ENCODE results near the gene MAPT. TPM values are rescaled to one million over a fixed set of nuclear protein-coding genes. Genes with fewer than 3 reads are reported as not detected.

The MAPT gene
- total RNA-seq, 4 donors from 2014 or later: 3.6 to 6.5 (median 4.5) TPM

DNA sequence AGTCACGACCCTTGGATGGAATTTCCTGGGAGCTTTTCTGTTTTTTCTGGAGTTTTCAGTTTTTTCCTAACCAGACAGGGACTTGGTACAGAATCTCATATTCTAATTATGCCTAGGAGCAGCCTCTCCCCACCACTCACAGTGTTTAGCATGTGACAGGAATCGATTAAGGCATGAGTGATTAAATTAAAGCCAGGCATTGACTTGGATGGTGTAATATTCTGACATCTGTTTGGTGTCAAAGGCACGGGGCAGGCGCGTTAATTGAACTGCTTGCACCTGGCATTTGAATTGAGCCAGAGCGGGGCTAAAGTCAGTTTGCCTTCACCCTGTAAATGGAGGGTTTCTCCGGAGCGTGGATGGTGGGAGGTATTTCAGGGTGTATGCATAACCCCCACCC lies 11.9 kb downstream of the MAPT start:
- Histone ChIP-seq H3K27ac (no peak overlapping the region), H3K4me3 (no peak overlapping the region), H3K9me3 (no peaks in the 10 kb centered on the region), H3K27me3 (peaks cover 14% of the 10 kb centered on the region), H3K36me3 (no peaks in the 10 kb centered on the region), H3K4me1 (peaks cover 13% of the 10 kb centered on the region)
- TF ChIP-seq EP300 (IDR thresholded peaks at IDR 0.05) (no peak), POLR2A (IDR thresholded peaks at IDR 0.05) (no peak), POLR2AphosphoS5 (IDR thresholded peaks at IDR 0.05) (no peak)
- TF ChIP-seq, protein P1, sequence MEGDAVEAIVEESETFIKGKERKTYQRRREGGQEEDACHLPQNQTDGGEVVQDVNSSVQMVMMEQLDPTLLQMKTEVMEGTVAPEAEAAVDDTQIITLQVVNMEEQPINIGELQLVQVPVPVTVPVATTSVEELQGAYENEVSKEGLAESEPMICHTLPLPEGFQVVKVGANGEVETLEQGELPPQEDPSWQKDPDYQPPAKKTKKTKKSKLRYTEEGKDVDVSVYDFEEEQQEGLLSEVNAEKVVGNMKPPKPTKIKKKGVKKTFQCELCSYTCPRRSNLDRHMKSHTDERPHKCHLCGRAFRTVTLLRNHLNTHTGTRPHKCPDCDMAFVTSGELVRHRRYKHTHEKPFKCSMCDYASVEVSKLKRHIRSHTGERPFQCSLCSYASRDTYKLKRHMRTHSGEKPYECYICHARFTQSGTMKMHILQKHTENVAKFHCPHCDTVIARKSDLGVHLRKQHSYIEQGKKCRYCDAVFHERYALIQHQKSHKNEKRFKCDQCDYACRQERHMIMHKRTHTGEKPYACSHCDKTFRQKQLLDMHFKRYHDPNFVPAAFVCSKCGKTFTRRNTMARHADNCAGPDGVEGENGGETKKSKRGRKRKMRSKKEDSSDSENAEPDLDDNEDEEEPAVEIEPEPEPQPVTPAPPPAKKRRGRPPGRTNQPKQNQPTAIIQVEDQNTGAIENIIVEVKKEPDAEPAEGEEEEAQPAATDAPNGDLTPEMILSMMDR (IDR thresholded peaks at IDR 0.05): no peak
- WGBS: 46% methylated on average over 8 of the region's 8 CpGs
- DNase-seq (ENCODE audit: low spot score in 2 of 2): no peak

DNA sequence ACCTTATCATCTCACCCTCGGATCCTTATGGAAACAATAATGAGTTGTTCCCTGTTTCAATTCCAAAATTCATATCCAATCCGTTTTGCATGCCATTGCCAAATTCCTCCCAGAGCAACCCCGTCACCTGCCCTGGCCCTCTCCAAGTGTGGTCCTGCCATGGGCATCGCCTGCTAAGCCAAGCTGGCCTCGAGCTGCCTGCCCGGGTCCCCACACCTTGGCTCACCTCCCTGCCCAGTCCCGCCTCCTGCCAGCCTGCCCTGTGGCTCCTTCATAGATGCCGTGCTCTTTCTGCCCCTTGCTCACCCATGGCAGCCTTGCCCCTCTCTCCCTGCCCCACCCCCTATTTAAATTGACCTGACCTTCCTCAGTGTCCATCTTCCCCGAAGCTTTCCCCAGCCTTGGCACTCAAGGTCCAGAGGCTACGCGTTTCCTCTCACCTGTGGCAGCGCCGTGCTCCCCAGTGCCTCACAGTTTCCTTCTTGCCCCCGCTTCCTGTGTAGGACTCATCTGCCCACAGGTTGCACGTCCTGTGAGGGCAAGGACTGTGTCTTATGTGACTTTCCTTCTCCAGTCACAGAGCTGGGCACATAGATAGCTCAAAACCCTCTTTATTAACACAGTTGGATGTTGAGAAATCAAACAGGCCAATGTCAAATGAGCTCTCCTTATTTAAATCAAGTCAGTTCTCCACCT lies 12.7 kb downstream of the MAPT start:
- WGBS: 82% methylated on average over 15 of the region's 15 CpGs
- TF ChIP-seq EP300 (IDR thresholded peaks at IDR 0.05) (no peak), POLR2AphosphoS5 (IDR thresholded peaks at IDR 0.05) (no peak), POLR2A (IDR thresholded peaks at IDR 0.05) (no peak)
- TF ChIP-seq, protein P1 (IDR thresholded peaks at IDR 0.05): no peak

DNA sequence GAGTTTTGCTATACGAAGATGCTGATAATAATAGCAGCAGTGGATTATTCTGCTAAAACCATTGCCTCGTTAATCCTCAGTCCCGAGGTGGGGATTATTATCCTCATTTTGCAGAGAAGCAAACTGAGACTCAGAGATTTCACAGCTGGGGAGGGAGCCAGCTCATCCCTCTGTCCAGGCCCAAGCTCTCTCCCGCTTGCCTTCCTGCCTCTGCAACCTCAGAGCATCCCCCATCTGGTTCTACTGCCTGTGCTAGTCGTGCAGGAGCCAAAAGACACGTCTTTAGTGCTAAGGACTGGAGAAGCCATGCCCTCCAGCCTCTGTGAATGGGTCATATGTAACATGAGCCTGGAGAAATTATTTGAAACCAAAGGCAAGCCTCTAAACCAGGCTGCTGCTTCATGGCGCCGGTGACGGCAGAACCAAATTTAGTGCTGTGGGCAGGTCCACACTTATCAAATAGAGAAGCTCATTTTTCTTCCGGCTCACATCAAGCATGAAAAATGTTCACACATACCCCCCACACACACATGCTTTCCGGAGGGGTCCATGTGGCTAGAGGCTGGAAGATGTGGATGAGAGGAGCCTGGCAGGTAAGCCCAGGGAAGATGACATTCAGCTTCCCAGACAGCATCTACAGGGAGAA lies 13.5 kb downstream of the MAPT start:
- Histone ChIP-seq H3K9me3 (no peaks in the 10 kb centered on the region), H3K27me3 (peaks cover 14% of the 10 kb centered on the region), H3K4me3 (no peak overlapping the region), H3K4me1 (peaks cover 12% of the 10 kb centered on the region), H3K27ac (no peak overlapping the region), H3K36me3 (no peaks in the 10 kb centered on the region)
- no peak for DNase-seq (ENCODE audit: low spot score in 2 of 2)
- TF ChIP-seq POLR2A (IDR thresholded peaks at IDR 0.05): no peak
- TF ChIP-seq, protein P1 (IDR thresholded peaks at IDR 0.05): no peak
- no peak for TF ChIP-seq EP300 (IDR thresholded peaks at IDR 0.05)
- TF ChIP-seq POLR2AphosphoS5 (IDR thresholded peaks at IDR 0.05): no peak
- WGBS: 73% methylated on average over 11 of the region's 11 CpGs

More for the DNA sequence above, 12.7 kb downstream of the MAPT start:
- Histone ChIP-seq H3K27me3 (peaks cover 14% of the 10 kb centered on the region), H3K27ac (no peak overlapping the region), H3K9me3 (no peaks in the 10 kb centered on the region), H3K4me1 (peaks cover 13% of the 10 kb centered on the region), H3K36me3 (no peaks in the 10 kb centered on the region), H3K4me3 (no peak overlapping the region)
- no peak for DNase-seq (ENCODE audit: low spot score in 2 of 2)

DNA sequence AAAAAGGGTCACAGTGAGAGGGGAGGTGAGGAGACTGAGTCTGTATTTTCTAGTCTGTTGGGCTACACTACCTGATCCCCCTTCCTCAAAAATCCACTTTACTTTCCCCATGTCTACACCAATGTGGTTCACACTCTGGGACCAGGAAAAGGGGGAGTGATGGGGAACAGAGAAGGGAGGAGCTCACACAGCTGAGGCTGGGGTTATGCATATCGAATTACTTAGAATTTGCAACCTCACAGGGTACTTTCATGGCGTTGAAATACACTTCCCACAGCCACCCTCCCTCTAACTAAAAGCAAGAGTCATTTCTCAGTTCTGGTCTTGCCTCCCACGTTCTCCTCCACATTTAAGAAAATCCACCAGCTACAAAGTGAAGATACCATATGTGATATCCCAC lies 14.1 kb downstream of the MAPT start:
- Histone ChIP-seq H3K9me3 (no peaks in the 10 kb centered on the region), H3K36me3 (no peaks in the 10 kb centered on the region), H3K4me1 (peaks cover 6% of the 10 kb centered on the region), H3K27ac (no peak overlapping the region), H3K27me3 (peaks cover 14% of the 10 kb centered on the region), H3K4me3 (no peak overlapping the region)
- no peak for TF ChIP-seq EP300 (IDR thresholded peaks at IDR 0.05)
- no peak for TF ChIP-seq POLR2AphosphoS5 (IDR thresholded peaks at IDR 0.05)
- no peak for TF ChIP-seq POLR2A (IDR thresholded peaks at IDR 0.05)
- TF ChIP-seq, protein P1 (IDR thresholded peaks at IDR 0.05): no peak
- DNase-seq (ENCODE audit: low spot score in 2 of 2): no peak
- WGBS: 68% methylated on average over 3 of the region's 3 CpGs

DNA sequence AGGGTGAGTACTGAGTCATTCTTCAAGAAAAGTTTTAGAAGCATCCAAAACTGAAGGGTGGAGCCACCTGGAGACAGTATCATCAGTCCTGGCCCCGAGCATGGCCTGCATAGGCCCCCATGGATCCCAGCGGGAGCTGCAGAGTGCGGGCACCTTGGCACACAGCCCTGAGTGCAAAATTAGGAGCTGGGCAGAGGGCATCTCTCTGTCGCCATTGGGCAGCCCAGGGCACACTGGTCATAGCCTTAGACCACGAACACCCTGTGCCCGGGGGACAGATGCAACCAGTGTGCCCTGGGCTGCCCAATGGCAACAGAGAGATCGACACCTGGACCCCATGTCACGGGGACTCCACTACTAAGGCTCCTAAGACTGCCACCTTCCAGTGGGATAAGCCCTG lies 14.6 kb downstream of the MAPT start:
- peaks cover 6% of the 10 kb centered on the region for H3K4me1 ChIP-seq
- H3K27me3 ChIP-seq: peaks cover 14% of the 10 kb centered on the region
- DNase-seq (ENCODE audit: low spot score in 2 of 2): no peak
- no peak overlapping the region for H3K4me3 ChIP-seq
- H3K27ac ChIP-seq: no peak overlapping the region
- WGBS: 75% methylated on average over 3 of the region's 8 CpGs
- TF ChIP-seq EP300 (IDR thresholded peaks at IDR 0.05) (no peak), POLR2AphosphoS5 (IDR thresholded peaks at IDR 0.05) (no peak), POLR2A (IDR thresholded peaks at IDR 0.05) (no peak)
- TF ChIP-seq, protein P1 (IDR thresholded peaks at IDR 0.05): no peak
- no peaks in the 10 kb centered on the region for H3K9me3 ChIP-seq
- no peaks in the 10 kb centered on the region for H3K36me3 ChIP-seq
